CD4-positive, CD25-positive, alpha-beta regulatory T cell (primary cell): Measurements from ENCODE around the gene FHOD1. TPM values are rescaled to one million over a fixed set of nuclear protein-coding genes. Genes with fewer than 3 reads are reported as not detected.

Experiments
- ATAC-seq, 2 donors: fragments of 150-1000 bp; cut with Tn5 transposase; one replicate each; pipeline ENCODE4 v1.10.0; 2021; ENCODE audit warnings: low read depth in 2 of 2, moderate number of reproducible peaks in 2 of 2, moderate library complexity in 1 of 2
- DNase-seq, 3 donors: peaks; one replicate each; pipeline versions ENCODE4 v3.0.0 to v3.0.0-alpha.2; 2012 to 2022; ENCODE audit warnings: mixed read lengths in 1 of 3
- H3K27ac ChIP-seq: one replicate; pipeline ENCODE4 v1.7.0; 2013; ENCODE audit warnings: mild to moderate bottlenecking, low read length; ENCODE audit not compliant: insufficient read depth, poor library complexity, severe bottlenecking
- H3K27me3 ChIP-seq: one replicate; pipeline ENCODE4 v1.7.0; 2013; ENCODE audit warnings: low read length; ENCODE audit not compliant: control insufficient read depth, insufficient read depth
- H3K36me3 ChIP-seq: one replicate; pipeline ENCODE4 v1.7.0; 2013; ENCODE audit warnings: mild to moderate bottlenecking, low read length, moderate library complexity; ENCODE audit not compliant: control insufficient read depth, insufficient read depth
- H3K4me1 ChIP-seq: 2 replicates; pipeline ENCODE4 v1.7.0; 2013; ENCODE audit warnings: mild to moderate bottlenecking, low read length; ENCODE audit not compliant: insufficient read depth, control insufficient read depth, poor library complexity, severe bottlenecking
- H3K4me3 ChIP-seq: one replicate; pipeline ENCODE4 v1.7.0; 2013; ENCODE audit warnings: low read depth, mild to moderate bottlenecking, low read length, moderate library complexity
- H3K9me3 ChIP-seq, 2 experiments: 1 replicate in 1 of 2; 2 replicates in 1 of 2; pipeline ENCODE4 v1.7.0; 2013; ENCODE audit warnings: low read length in 2 of 2, mild to moderate bottlenecking in 1 of 2, moderate library complexity in 1 of 2; ENCODE audit not compliant: control insufficient read depth in 2 of 2
- H3K27ac Mint-ChIP-seq, 3 donors: one replicate each; pipeline ENCODE4 v1.8.0; 2020 to 2022; ENCODE audit warnings: mild to moderate bottlenecking in 3 of 3, mixed read lengths in 3 of 3, moderate library complexity in 2 of 3
- H3K27me3 Mint-ChIP-seq: one replicate; pipeline ENCODE4 v1.8.0; 2022; ENCODE audit warnings: mild to moderate bottlenecking, mixed read lengths
- H3K36me3 Mint-ChIP-seq: one replicate; pipeline ENCODE4 v1.8.0; 2020; ENCODE audit warnings: mixed read lengths
- H3K4me1 Mint-ChIP-seq, 4 donors: one replicate each; pipeline ENCODE4 v1.8.0; 2020 to 2022; ENCODE audit warnings: mixed read lengths in 4 of 4, mild to moderate bottlenecking in 1 of 4
- H3K4me3 Mint-ChIP-seq, 4 donors: one replicate each; pipeline ENCODE4 v1.8.0; 2020 to 2022; ENCODE audit warnings: mild to moderate bottlenecking in 4 of 4, mixed read lengths in 4 of 4, moderate library complexity in 3 of 4
- H3K9me3 Mint-ChIP-seq, 7 donors: one replicate each; pipeline ENCODE4 v1.8.0; 2020 to 2022; ENCODE audit warnings: mixed read lengths in 7 of 7, mild to moderate bottlenecking in 3 of 7, moderate library complexity in 2 of 7
- polyA plus RNA-seq, 4 donors: library from polyadenylated mRNA; unstranded; fragments of 300-500 nt; fragmentation: Illumina TruSeq; gene quantifications; one replicate each; pipeline ENCODE4 v1.2.3, GENCODE V29; 2021
- total RNA-seq: library from RNA; stranded (reverse); gene quantifications from one replicate; pipeline ENCODE4 v1.2.3, GENCODE V29; 2022

The FHOD1 gene
- total and polyA plus RNA-seq, 5 donors from 2014 or later = 1.9 to 34.5 (median 3.6) TPM

- no peak for ATAC-seq
- no peak for DNase-seq
- H3K27ac ChIP-seq = no peak overlapping the region
- Mint-ChIP-seq H3K27ac (peak overlapping the region in 1 of 3 donors; percentile 63), H3K4me1 (peaks cover under 1 to 34% (median 15%) of the 10 kb centered on the region in 4 donors), H3K36me3 (peaks cover 14% of the 10 kb centered on the region), H3K4me3 (peak overlapping the region in 3 of 4 donors; percentile 38 to 98 (median 58)), H3K27me3 (no peaks in the 10 kb centered on the region), H3K9me3 (no peaks in the 10 kb centered on the region)
- H3K27me3 ChIP-seq = no peaks in the 10 kb centered on the region
- no peaks in the 10 kb centered on the region for H3K9me3 ChIP-seq
- H3K36me3 ChIP-seq = peaks cover 49% of the 10 kb centered on the region
- no peak overlapping the region for H3K4me3 ChIP-seq
- H3K4me1 ChIP-seq = peaks cover 19% of the 10 kb centered on the region
Measured at GRCh38 chr16:67229906-67230808, 17.1 kb downstream of the FHOD1 start.

GRCh38 chr16:67228905-67229304 lies 18.4 kb downstream of the FHOD1 start:
- H3K36me3 Mint-ChIP-seq = peaks cover 14% of the 10 kb centered on the region
- peaks cover 8 to 46% (median 19%) of the 10 kb centered on the region in 4 donors for H3K4me1 Mint-ChIP-seq
- H3K4me3 Mint-ChIP-seq = peak overlapping the region; percentile 59 to 99 (median 98)
- no peaks in the 10 kb centered on the region for H3K9me3 Mint-ChIP-seq
- peaks cover 38% of the 10 kb centered on the region for H3K36me3 ChIP-seq
- H3K27ac ChIP-seq = no peak overlapping the region
- no peaks in the 10 kb centered on the region for H3K9me3 ChIP-seq
- ATAC-seq (no peak), DNase-seq (no peak)
- H3K27ac Mint-ChIP-seq = no peak overlapping the region
- H3K27me3 Mint-ChIP-seq = no peaks in the 10 kb centered on the region
- H3K27me3 ChIP-seq = no peaks in the 10 kb centered on the region
- no peak overlapping the region for H3K4me3 ChIP-seq
- peaks cover 19% of the 10 kb centered on the region for H3K4me1 ChIP-seq

- Histone ChIP-seq H3K4me1 (peaks cover 19% of the 10 kb centered on the region), H3K9me3 (no peaks in the 10 kb centered on the region), H3K4me3 (peak overlapping the region; percentile 87), H3K36me3 (peaks cover 37% of the 10 kb centered on the region), H3K27me3 (no peaks in the 10 kb centered on the region), H3K27ac (peak overlapping the region; percentile 78)
- DNase-seq (no peak), ATAC-seq (no peak)
- peaks cover 8 to 49% (median 24%) of the 10 kb centered on the region in 4 donors for H3K4me1 Mint-ChIP-seq
- H3K4me3 Mint-ChIP-seq = peak overlapping the region; percentile 98 to 99 (median 98)
- no peaks in the 10 kb centered on the region for H3K9me3 Mint-ChIP-seq
- no peaks in the 10 kb centered on the region for H3K27me3 Mint-ChIP-seq
- peaks cover 11% of the 10 kb centered on the region for H3K36me3 Mint-ChIP-seq
- peak overlapping the region in 2 of 3 donors; percentile 69 to 97 for H3K27ac Mint-ChIP-seq
Measured at GRCh38 chr16:67228034-67228785, 19.1 kb downstream of the FHOD1 start.

- Mint-ChIP-seq H3K4me1 (peaks cover 8 to 49% (median 26%) of the 10 kb centered on the region in 4 donors), H3K27me3 (no peaks in the 10 kb centered on the region), H3K27ac (peak overlapping the region in 2 of 3 donors; percentile 97 to 98), H3K36me3 (peaks cover 11% of the 10 kb centered on the region), H3K4me3 (peak overlapping the region; percentile 98 to 99 (median 98)), H3K9me3 (no peaks in the 10 kb centered on the region)
- H3K9me3 ChIP-seq = no peaks in the 10 kb centered on the region
- ATAC-seq (no peak), DNase-seq (no peak)
- H3K36me3 ChIP-seq = peaks cover 37% of the 10 kb centered on the region
- H3K4me3 ChIP-seq = peak overlapping the region; percentile 87
- no peaks in the 10 kb centered on the region for H3K27me3 ChIP-seq
- H3K4me1 ChIP-seq = peaks cover 19% of the 10 kb centered on the region
- H3K27ac ChIP-seq = peak overlapping the region; percentile 78
Measured at GRCh38 chr16:67227567-67227921, 19.7 kb downstream of the FHOD1 start.

- DNase-seq (peak; percentile 97 to 99 (median 98)), ATAC-seq (peak; percentile 93 to 94)
- Histone ChIP-seq H3K4me1 (peaks cover 19% of the 10 kb centered on the region), H3K36me3 (peaks cover 37% of the 10 kb centered on the region), H3K27ac (peak within 1 kb of the TSS; percentile 78), H3K9me3 (no peaks in the 10 kb centered on the region), H3K27me3 (no peaks in the 10 kb centered on the region), H3K4me3 (peak within 1 kb of the TSS; percentile 87)
- Mint-ChIP-seq H3K27ac (peak within 1 kb of the TSS; percentile 89 to 98 (median 97)), H3K4me1 (peaks cover 8 to 49% (median 26%) of the 10 kb centered on the region in 4 donors), H3K4me3 (peak within 1 kb of the TSS; percentile 98 to 99 (median 98)), H3K36me3 (peaks cover 11% of the 10 kb centered on the region), H3K9me3 (no peaks in the 10 kb centered on the region), H3K27me3 (no peaks in the 10 kb centered on the region)
Measured at GRCh38 chr16:67226804-67227566, 20.3 kb downstream of the FHOD1 start, which contains the start of gene TMEM208. Gene TMEM208 (plus strand): TSS chr16:67227130. CDS start chr16:67227219, 89 bp downstream.

- peak overlapping the region; percentile 98 to 99 (median 98) for H3K4me3 Mint-ChIP-seq
- Histone ChIP-seq H3K9me3 (no peaks in the 10 kb centered on the region), H3K4me3 (peak overlapping the region; percentile 87), H3K4me1 (peaks cover 19% of the 10 kb centered on the region), H3K27ac (peak overlapping the region; percentile 78), H3K27me3 (no peaks in the 10 kb centered on the region), H3K36me3 (peaks cover 31% of the 10 kb centered on the region)
- ATAC-seq (no peak), DNase-seq (no peak)
- peaks cover 11% of the 10 kb centered on the region for H3K36me3 Mint-ChIP-seq
- peaks cover 8 to 49% (median 26%) of the 10 kb centered on the region in 4 donors for H3K4me1 Mint-ChIP-seq
- H3K27me3 Mint-ChIP-seq = no peaks in the 10 kb centered on the region
- H3K27ac Mint-ChIP-seq = peak overlapping the region; percentile 67 to 98 (median 97)
- H3K9me3 Mint-ChIP-seq = no peaks in the 10 kb centered on the region
Measured at GRCh38 chr16:67226295-67226803, 20.9 kb downstream of the FHOD1 start.

- H3K4me1 ChIP-seq = peaks cover 19% of the 10 kb centered on the region
- DNase-seq = no peak
- no peak overlapping the region for H3K4me3 ChIP-seq
Measured at GRCh38 chr16:67223992-67224391, 23.3 kb downstream of the FHOD1 start.

More at GRCh38 chr16:67223992-67224391, 23.3 kb downstream of the FHOD1 start:
- peaks cover 8% of the 10 kb centered on the region for H3K36me3 ChIP-seq
- Mint-ChIP-seq H3K27ac (peak overlapping the region in 1 of 3 donors; percentile 40), H3K9me3 (no peaks in the 10 kb centered on the region), H3K4me3 (peak overlapping the region in 1 of 4 donors; percentile 0), H3K36me3 (peaks cover 13% of the 10 kb centered on the region), H3K27me3 (no peaks in the 10 kb centered on the region), H3K4me1 (peaks cover 15 to 45% (median 26%) of the 10 kb centered on the region in 4 donors)
- no peak overlapping the region for H3K27ac ChIP-seq
- no peaks in the 10 kb centered on the region for H3K27me3 ChIP-seq
- H3K9me3 ChIP-seq = no peaks in the 10 kb centered on the region
- no peak for ATAC-seq
